Immature natural killer cell (primary cell): ENCODE measurements around the gene HOXB3. TPM values are rescaled to one million over a fixed set of nuclear protein-coding genes. Genes with fewer than 3 reads are reported as not detected.

Experiments
- DNase-seq, 3 donors: peaks; one replicate each; pipeline ENCODE4 v3.0.0; 2022; ENCODE audit warnings: mixed read lengths in 1 of 3
- H3K27ac Mint-ChIP-seq, 6 donors: one replicate each; pipeline ENCODE4 v1.8.0; 2020; ENCODE audit warnings: mixed read lengths in 6 of 6, mild to moderate bottlenecking in 5 of 6, inconsistent platforms in 4 of 6, moderate library complexity in 3 of 6
- H3K27me3 Mint-ChIP-seq, 3 donors: one replicate each; pipeline ENCODE4 v1.8.0; 2020 to 2021; ENCODE audit warnings: low read depth in 3 of 3, mild to moderate bottlenecking in 3 of 3, mixed read lengths in 3 of 3, moderate library complexity in 3 of 3, inconsistent platforms in 1 of 3
- H3K36me3 Mint-ChIP-seq, 3 donors: one replicate each; pipeline ENCODE4 v1.8.0; 2020; ENCODE audit warnings: mixed read lengths in 3 of 3, inconsistent platforms in 2 of 3, mild to moderate bottlenecking in 2 of 3
- H3K4me1 Mint-ChIP-seq, 2 donors: one replicate each; pipeline ENCODE4 v1.8.0; 2020; ENCODE audit warnings: inconsistent platforms in 2 of 2, mild to moderate bottlenecking in 2 of 2, mixed read lengths in 2 of 2, moderate library complexity in 1 of 2
- H3K4me3 Mint-ChIP-seq, 5 donors: one replicate each; pipeline ENCODE4 v1.8.0; 2020; ENCODE audit warnings: mild to moderate bottlenecking in 5 of 5, mixed read lengths in 5 of 5, inconsistent platforms in 3 of 5, moderate library complexity in 3 of 5
- H3K9me3 Mint-ChIP-seq, 6 donors: one replicate each; pipeline ENCODE4 v1.8.0; 2020; ENCODE audit warnings: mild to moderate bottlenecking in 6 of 6, mixed read lengths in 6 of 6, inconsistent platforms in 4 of 6, moderate library complexity in 3 of 6
- polyA plus RNA-seq, 3 donors: library from polyadenylated mRNA; unstranded; fragments of 300-500 nt; fragmentation: Illumina TruSeq; gene quantifications; one replicate each; pipeline ENCODE4 v1.2.3, GENCODE V29; 2021

The HOXB3 gene
- polyA plus RNA-seq, 3 donors from 2014 or later: 0.26 to 0.45 TPM; not detected in 1

DNA sequence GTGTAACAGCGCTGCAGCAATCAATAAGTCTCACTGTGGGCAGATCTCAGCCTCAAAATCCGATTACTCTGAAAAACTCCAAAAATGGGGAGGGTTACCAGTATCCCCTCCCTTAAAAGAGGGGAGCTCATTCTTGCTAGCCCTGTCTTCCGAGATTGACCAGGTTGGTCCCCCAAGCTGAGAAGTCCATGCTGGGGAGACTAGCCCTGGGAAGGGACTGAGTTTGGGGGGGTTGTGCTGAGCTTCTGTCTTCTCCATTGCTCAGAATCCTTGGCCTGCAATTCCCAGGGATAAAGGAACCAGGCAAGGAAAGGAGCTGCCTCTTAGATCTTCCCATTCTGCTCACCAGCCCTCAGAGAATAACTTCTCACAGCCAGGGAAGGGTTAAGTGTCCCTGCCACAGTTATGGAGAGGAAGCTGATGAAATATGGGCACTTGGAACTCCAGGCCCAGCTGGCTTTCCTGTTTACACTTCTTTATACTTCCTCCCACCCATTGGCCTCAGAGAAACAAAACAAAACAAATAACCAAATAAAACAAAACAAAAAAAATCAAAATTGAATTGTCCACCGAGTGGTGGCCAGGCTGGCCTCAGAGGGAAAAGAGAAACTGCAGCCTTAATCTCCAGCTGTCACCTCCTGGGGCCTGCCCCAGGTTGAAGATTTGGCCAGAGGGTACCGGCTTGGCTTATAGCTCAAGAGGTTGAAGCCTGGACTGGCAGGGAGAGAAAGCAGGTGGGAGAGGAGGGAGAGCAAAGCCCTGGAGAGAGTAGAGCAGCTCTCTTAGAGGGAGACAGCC, 2.6 kb downstream of the HOXB3 start:
- H3K4me3 Mint-ChIP-seq: peak overlapping the region in 4 of 5 donors; percentile 1 to 56 (median 26)
- no peaks in the 10 kb centered on the region for H3K36me3 Mint-ChIP-seq
- peak overlapping the region in 1 of 6 donors; percentile 47 for H3K27ac Mint-ChIP-seq
- H3K9me3 Mint-ChIP-seq: no peaks in the 10 kb centered on the region
- H3K27me3 Mint-ChIP-seq: peaks cover 33 to 38% (median 35%) of the 10 kb centered on the region in 3 donors
- no peak for DNase-seq
- peaks cover 25 to 41% of the 10 kb centered on the region in 2 donors for H3K4me1 Mint-ChIP-seq

DNA sequence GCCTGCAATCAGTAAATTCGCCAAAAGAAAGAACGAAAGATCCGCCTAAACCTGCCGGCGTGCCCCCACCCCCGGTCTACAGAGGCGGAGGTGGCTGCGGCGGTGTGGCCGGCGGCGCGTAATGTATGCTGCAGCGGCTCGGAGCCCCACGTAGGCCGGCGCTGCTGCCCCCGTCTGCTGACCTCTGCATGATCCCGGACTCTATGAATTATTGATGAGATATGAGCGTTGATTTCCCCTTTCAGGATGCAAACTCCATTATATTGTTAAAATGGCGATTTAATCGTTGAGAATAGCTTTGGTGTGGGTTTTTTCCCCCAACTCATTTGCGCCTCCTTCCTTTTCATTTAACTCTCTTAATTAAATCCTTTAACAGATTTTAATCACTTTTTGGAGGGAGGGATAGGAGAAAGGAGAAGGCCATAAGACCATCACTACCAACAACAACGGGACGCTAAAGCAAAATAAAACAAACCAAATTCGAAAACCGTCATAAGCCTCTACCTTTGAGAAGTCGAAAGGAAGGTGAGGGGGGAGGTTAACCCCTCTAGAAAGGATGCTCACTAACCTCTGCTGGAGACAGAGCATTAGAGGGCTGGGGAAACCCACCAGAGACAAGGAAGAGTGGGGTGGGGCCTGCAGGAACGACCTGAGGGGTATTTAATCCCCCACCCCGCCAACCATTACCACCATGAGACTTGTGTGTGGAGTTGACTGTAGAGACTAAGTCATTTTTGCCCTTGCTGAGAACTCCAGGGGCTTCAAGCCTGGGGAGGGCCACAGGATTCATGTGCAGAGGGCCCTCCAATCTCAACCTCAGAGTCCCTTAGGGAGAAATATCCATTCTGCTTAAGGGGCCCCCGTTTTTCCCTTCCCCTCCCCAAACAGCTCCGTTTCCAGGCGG, 3.4 kb downstream of the HOXB3 start:
- peaks cover 32 to 34% (median 33%) of the 10 kb centered on the region in 3 donors for H3K27me3 Mint-ChIP-seq
- peak; percentile 50 to 51 (median 51) for DNase-seq
- H3K9me3 Mint-ChIP-seq: no peaks in the 10 kb centered on the region
- H3K27ac Mint-ChIP-seq: peak overlapping the region in 5 of 6 donors; percentile 10 to 91 (median 88)
- peak overlapping the region; percentile 89 to 99 (median 97) for H3K4me3 Mint-ChIP-seq
- peaks cover 30 to 48% of the 10 kb centered on the region in 2 donors for H3K4me1 Mint-ChIP-seq
- no peaks in the 10 kb centered on the region for H3K36me3 Mint-ChIP-seq

GRCh38 chr17:48584223-48584741, 5.8 kb downstream of the HOXB3 start:
- Mint-ChIP-seq H3K27me3 (peaks cover 33 to 41% (median 38%) of the 10 kb centered on the region in 3 donors), H3K4me3 (peak overlapping the region in 4 of 5 donors; percentile 43 to 99 (median 70)), H3K9me3 (no peaks in the 10 kb centered on the region), H3K27ac (no peak overlapping the region), H3K4me1 (peaks cover 38 to 60% of the 10 kb centered on the region in 2 donors), H3K36me3 (peaks cover 0 to 4% (median 0%) of the 10 kb centered on the region in 3 donors)
- no peak for DNase-seq

- peaks cover 43 to 66% of the 10 kb centered on the region in 2 donors for H3K4me1 Mint-ChIP-seq
- H3K9me3 Mint-ChIP-seq: no peaks in the 10 kb centered on the region
- no peak overlapping the region for H3K27ac Mint-ChIP-seq
- H3K27me3 Mint-ChIP-seq: peaks cover 36 to 43% (median 38%) of the 10 kb centered on the region in 3 donors
- H3K36me3 Mint-ChIP-seq: peaks cover 0 to 4% (median 0%) of the 10 kb centered on the region in 3 donors
- peak overlapping the region in 4 of 5 donors; percentile 33 to 99 (median 44) for H3K4me3 Mint-ChIP-seq
- no peak for DNase-seq
Observed at GRCh38 chr17:48583708-48584222, 6.3 kb downstream of the HOXB3 start.

DNA sequence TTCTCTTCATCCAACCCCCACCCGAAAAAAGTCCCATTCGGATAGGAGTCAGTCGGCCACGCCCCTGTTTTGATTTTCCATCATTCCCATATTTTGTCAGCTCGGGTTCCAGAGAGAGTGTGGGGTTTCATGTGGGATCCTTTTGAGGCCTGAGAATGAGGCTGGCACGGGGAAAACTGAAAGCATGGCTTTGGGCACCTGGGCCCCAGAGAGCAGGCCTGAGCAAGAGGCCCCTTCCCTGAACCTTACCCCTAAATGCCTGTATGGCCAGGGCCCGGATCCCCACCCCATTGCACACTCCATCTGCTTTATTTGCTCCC, 7.3 kb downstream of the HOXB3 start:
- Mint-ChIP-seq H3K27me3 (peaks cover 37 to 42% (median 38%) of the 10 kb centered on the region in 3 donors), H3K36me3 (peaks cover 0 to 4% (median 0%) of the 10 kb centered on the region in 3 donors), H3K4me3 (peak overlapping the region; percentile 78 to 85 (median 80)), H3K27ac (peak overlapping the region in 2 of 6 donors; percentile 27 to 68), H3K9me3 (no peaks in the 10 kb centered on the region), H3K4me1 (peaks cover 49 to 75% of the 10 kb centered on the region in 2 donors)
- DNase-seq: no peak

- peaks cover 0 to 4% (median 0%) of the 10 kb centered on the region in 3 donors for H3K36me3 Mint-ChIP-seq
- H3K4me1 Mint-ChIP-seq: peaks cover 48 to 84% of the 10 kb centered on the region in 2 donors
- peak overlapping the region in 1 of 6 donors; percentile 53 for H3K27ac Mint-ChIP-seq
- peak overlapping the region; percentile 87 to 97 (median 94) for H3K4me3 Mint-ChIP-seq
- no peak for DNase-seq
- peaks cover 22 to 35% (median 33%) of the 10 kb centered on the region in 3 donors for H3K27me3 Mint-ChIP-seq
- H3K9me3 Mint-ChIP-seq: no peaks in the 10 kb centered on the region
Observed at GRCh38 chr17:48579760-48580554, 10.1 kb downstream of the HOXB3 start.

GRCh38 chr17:48579471-48579759, 10.6 kb downstream of the HOXB3 start:
- Mint-ChIP-seq H3K4me1 (peaks cover 50 to 85% of the 10 kb centered on the region in 2 donors), H3K36me3 (peaks cover 0 to 4% (median 0%) of the 10 kb centered on the region in 3 donors), H3K27ac (peak overlapping the region in 3 of 6 donors; percentile 86 to 91 (median 89)), H3K27me3 (peaks cover 20 to 35% (median 31%) of the 10 kb centered on the region in 3 donors), H3K4me3 (peak overlapping the region; percentile 87 to 97 (median 94)), H3K9me3 (no peaks in the 10 kb centered on the region)
- DNase-seq: no peak

- H3K36me3 Mint-ChIP-seq: peaks cover 0 to 4% (median 0%) of the 10 kb centered on the region in 3 donors
- H3K4me1 Mint-ChIP-seq: peaks cover 54 to 87% of the 10 kb centered on the region in 2 donors
- no peaks in the 10 kb centered on the region for H3K9me3 Mint-ChIP-seq
- no peak for DNase-seq
- peaks cover 16 to 31% (median 31%) of the 10 kb centered on the region in 3 donors for H3K27me3 Mint-ChIP-seq
- H3K4me3 Mint-ChIP-seq: peak overlapping the region; percentile 87 to 97 (median 94)
- H3K27ac Mint-ChIP-seq: peak overlapping the region; percentile 57 to 93 (median 88)
Observed at GRCh38 chr17:48578616-48579470, 11.2 kb downstream of the HOXB3 start.

GRCh38 chr17:48577946-48578615, 12.0 kb downstream of the HOXB3 start, which contains the start of gene HOXB4:
HOXB4 (minus strand) TSS chr17:48578350; CDS start chr17:48578319, 31 bp downstream.
- peaks cover 60 to 91% of the 10 kb centered on the region in 2 donors for H3K4me1 Mint-ChIP-seq
- peak within 1 kb of the TSS; percentile 78 to 93 (median 91) for H3K27ac Mint-ChIP-seq
- peaks cover 0 to 4% (median 0%) of the 10 kb centered on the region in 3 donors for H3K36me3 Mint-ChIP-seq
- H3K4me3 Mint-ChIP-seq: peak within 1 kb of the TSS; percentile 87 to 97 (median 94)
- DNase-seq: peak; percentile 74 to 76 (median 74)
- H3K9me3 Mint-ChIP-seq: no peaks in the 10 kb centered on the region
- H3K27me3 Mint-ChIP-seq: peaks cover 14 to 31% (median 27%) of the 10 kb centered on the region in 3 donors

DNA sequence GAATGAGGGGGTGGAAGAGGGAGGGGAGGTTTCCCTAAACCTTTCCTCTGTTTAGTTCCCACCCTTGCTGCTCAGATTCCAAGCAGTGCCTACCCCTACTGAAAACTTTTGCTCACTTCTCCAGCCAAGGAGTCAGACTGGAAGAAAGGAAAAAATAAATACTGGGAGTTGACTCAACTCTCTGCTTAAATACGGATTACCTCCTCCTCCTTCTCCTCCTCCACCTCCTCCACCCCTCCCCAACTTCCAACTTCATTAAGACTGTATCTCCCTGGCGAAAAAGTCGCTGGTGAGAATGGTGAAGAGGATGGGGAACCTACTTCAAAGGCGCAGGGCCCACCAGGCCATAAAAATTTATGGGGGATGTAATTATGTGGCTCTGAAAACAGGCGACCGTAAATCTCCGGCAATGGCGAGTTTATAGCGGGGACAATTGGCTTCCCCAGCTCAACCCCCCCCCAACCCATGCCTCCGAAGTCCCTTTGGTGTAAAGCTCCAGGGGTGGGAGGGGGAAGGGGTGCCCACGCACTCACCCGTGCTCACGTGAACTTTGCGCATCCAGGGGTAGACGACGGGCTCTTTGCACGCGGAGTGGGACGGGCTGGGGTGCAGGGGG, 12.6 kb downstream of the HOXB3 start:
- peaks cover 14 to 27% (median 21%) of the 10 kb centered on the region in 3 donors for H3K27me3 Mint-ChIP-seq
- peaks cover 0 to 4% (median 0%) of the 10 kb centered on the region in 3 donors for H3K36me3 Mint-ChIP-seq
- H3K9me3 Mint-ChIP-seq: no peaks in the 10 kb centered on the region
- H3K27ac Mint-ChIP-seq: peak overlapping the region in 5 of 6 donors; percentile 28 to 89 (median 84)
- peak overlapping the region; percentile 83 to 90 (median 87) for H3K4me3 Mint-ChIP-seq
- H3K4me1 Mint-ChIP-seq: peaks cover 58 to 89% of the 10 kb centered on the region in 2 donors
- no peak for DNase-seq
